Liver (tissue), 9 donors: ENCODE data around the gene FBXW11. TPM values are rescaled to one million over a fixed set of nuclear protein-coding genes. Genes with fewer than 3 reads are reported as not detected.
"Not testable (repeated sequence)": the region's sequence is repeated elsewhere in the genome, so short reads cannot be mapped to it uniquely, and the experiment has no call there.

ENCODE experiments used
- DNase-seq: peaks from one replicate; pipeline ENCODE4 v3.0.0-alpha.2; 2017; ENCODE audit warnings: low spot score
- H3K27ac ChIP-seq, 2 donors: one replicate each; pipeline ENCODE4 v1.7.0; 2013; ENCODE audit warnings: inconsistent platforms in 2 of 2, low read length in 2 of 2, control low read depth in 1 of 2, low read depth in 1 of 2, mild to moderate bottlenecking in 1 of 2
- H3K27me3 ChIP-seq, 4 donors: one replicate each; pipeline versions ENCODE4 v1.6.1 to v1.7.0; 2013; ENCODE audit warnings: low read length in 3 of 4, inconsistent platforms in 1 of 4, mild to moderate bottlenecking in 1 of 4, moderate library complexity in 1 of 4; ENCODE audit not compliant: control insufficient read depth in 4 of 4, insufficient read depth in 4 of 4
- H3K36me3 ChIP-seq, 4 donors: one replicate each; pipeline versions ENCODE4 v1.6.1 to v1.7.0; 2013; ENCODE audit warnings: low read length in 3 of 4, mild to moderate bottlenecking in 3 of 4, low read depth in 1 of 4, moderate library complexity in 1 of 4; ENCODE audit not compliant: control insufficient read depth in 4 of 4, insufficient read depth in 3 of 4
- H3K4me1 ChIP-seq, 4 donors: one replicate each; pipeline versions ENCODE4 v1.6.1 to v1.7.0; 2013; ENCODE audit warnings: low read length in 3 of 4, mild to moderate bottlenecking in 3 of 4, moderate library complexity in 1 of 4; ENCODE audit not compliant: control insufficient read depth in 4 of 4, insufficient read depth in 4 of 4
- H3K4me3 ChIP-seq, 3 donors: one replicate each; pipeline versions ENCODE4 v1.6.1 to v1.7.0; 2013; ENCODE audit warnings: low read length in 3 of 3, control low read depth in 1 of 3, low read depth in 1 of 3, mild to moderate bottlenecking in 1 of 3
- H3K9ac ChIP-seq, 2 donors: one replicate each; pipeline ENCODE4 v1.7.0; 2013; ENCODE audit warnings: low read length in 2 of 2, mild to moderate bottlenecking in 2 of 2, moderate library complexity in 2 of 2, control low read depth in 1 of 2, low read depth in 1 of 2
- H3K9me3 ChIP-seq, 4 donors: one replicate each; pipeline versions ENCODE4 v1.6.1 to v1.7.0; 2013; ENCODE audit warnings: low read length in 3 of 4; ENCODE audit not compliant: control insufficient read depth in 4 of 4
- ATF3 ChIP-seq: IDR thresholded peaks from 2 replicates; pipeline ENCODE4 v1.6.1; 2016; ENCODE audit warnings: antibody characterized with exemption
- EGR1 ChIP-seq, 2 donors: IDR thresholded peaks; 2 replicates each; pipeline ENCODE4 v1.6.1; 2016 to 2018; ENCODE audit warnings: antibody characterized with exemption in 2 of 2, low read depth in 2 of 2
- FOXA1 ChIP-seq: IDR thresholded peaks from 2 replicates; pipeline ENCODE4 v1.6.1; 2016; ENCODE audit warnings: antibody characterized with exemption
- HNF4A ChIP-seq, 2 donors: conservative IDR thresholded peaks; 2 replicates each; pipeline ENCODE4 v1.6.1; 2016; ENCODE audit warnings: antibody characterized with exemption in 2 of 2, mild to moderate bottlenecking in 2 of 2
- HNF4G ChIP-seq: IDR thresholded peaks from 2 replicates; pipeline ENCODE4 v1.6.1; 2016; ENCODE audit warnings: antibody characterized with exemption
- JUND ChIP-seq, 2 donors: IDR thresholded peaks; 2 replicates each; pipeline ENCODE4 v1.6.1; 2016; ENCODE audit warnings: antibody characterized with exemption in 2 of 2
- RAD21 ChIP-seq, 2 donors: IDR thresholded peaks; 2 replicates each; pipeline ENCODE4 v1.6.1; 2016; ENCODE audit warnings: antibody characterized with exemption in 2 of 2, mild to moderate bottlenecking in 2 of 2
- REST ChIP-seq: IDR thresholded peaks from 2 replicates; pipeline ENCODE4 v1.6.1; 2016; ENCODE audit warnings: antibody characterized with exemption, mild to moderate bottlenecking
- RXRA ChIP-seq, 2 donors: IDR thresholded peaks; 2 replicates each; pipeline ENCODE4 v1.6.1; 2017 to 2018; ENCODE audit warnings: antibody characterized with exemption in 2 of 2, mild to moderate bottlenecking in 1 of 2
- TAF1 ChIP-seq: conservative IDR thresholded peaks from 2 replicates; pipeline ENCODE4 v1.6.1; 2016; ENCODE audit warnings: antibody characterized with exemption, mild to moderate bottlenecking
- WGBS: extraction: QIAGEN DNeasy Blood & Tissue Kit; methylation state at CpG from one replicate; pipeline ENCODE4 v1.1.7; 2013; 5-methylcytosine and 5-hydroxymethylcytosine counted together
- polyA plus RNA-seq, 2 donors: library from polyadenylated mRNA; stranded (reverse) in 1 of 2; unstranded in 1 of 2; fragments of 200-250 nt in 1 of 2; fragments of >200 nt in 1 of 2; fragmentation: Nextera tagmentation in 1 of 2; extraction: Ambion mirVana in 1 of 2; gene quantifications; one replicate each; pipeline versions ENCODE4 v1.2.1 to v1.2.3, GENCODE V29; 2013 to 2015
- total RNA-seq, 2 donors: library from RNA; depleted of rRNA; stranded (reverse); fragments of >200 nt; gene quantifications; one replicate each; pipeline ENCODE4 v1.2.3, GENCODE V29; 2014
- donor health status: healthy.
- donor health status: healthy.
- donor health status: healthy.
- donor health status: healthy.
- donor health status: healthy.

The FBXW11 gene
- total and polyA plus RNA-seq, 4 donors, result 11.2 to 37.5 (median 22.0) TPM

- no peak for TF ChIP-seq REST
- no peak for TF ChIP-seq TAF1
- TF ChIP-seq RXRA (IDR thresholded peaks at IDR 0.05), result no peak
These were observed 61.4 kb downstream of the FBXW11 start (continued) for GRCh38 chr5:171945066-171945465.

- not testable (repeated sequence) for H3K9ac ChIP-seq, H3K27me3 ChIP-seq, DNase-seq, H3K27ac ChIP-seq, H3K36me3 ChIP-seq, H3K4me3 ChIP-seq, H3K9me3 ChIP-seq
- peaks cover 3 to 24% (median 6%) of the 10 kb centered on the region in 4 donors for H3K4me1 ChIP-seq
- 58% methylated on average over 4 of the region's 6 CpGs for WGBS
These were observed 64.3 kb downstream of the FBXW11 start for GRCh38 chr5:171942112-171942516.

- not testable (repeated sequence) for H3K27ac ChIP-seq, H3K9ac ChIP-seq, DNase-seq, H3K27me3 ChIP-seq, H3K4me3 ChIP-seq, H3K9me3 ChIP-seq, H3K36me3 ChIP-seq
- H3K4me1 ChIP-seq, result peaks cover 3 to 24% (median 6%) of the 10 kb centered on the region in 4 donors
- WGBS, result 63% methylated on average over 1 of the region's 1 CpG
These were observed 64.8 kb downstream of the FBXW11 start for GRCh38 chr5:171941675-171942074.

GRCh38 chr5:171941275-171941674 is 65.2 kb downstream of the FBXW11 start:
- not testable (repeated sequence) for H3K27me3 ChIP-seq, H3K9me3 ChIP-seq, DNase-seq, H3K27ac ChIP-seq, H3K36me3 ChIP-seq, H3K4me3 ChIP-seq, H3K9ac ChIP-seq
- H3K4me1 ChIP-seq, result peaks cover 3 to 24% (median 6%) of the 10 kb centered on the region in 4 donors
- 57% methylated on average over 3 of the region's 5 CpGs for WGBS

- WGBS, result 95% methylated on average over 3 of the region's 3 CpGs
These were observed 66.5 kb downstream of the FBXW11 start for GRCh38 chr5:171939951-171940350.

More at GRCh38 chr5:171939951-171940350, 66.5 kb downstream of the FBXW11 start:
- Histone ChIP-seq H3K4me3 (no peak overlapping the region), H3K27ac (no peak overlapping the region), H3K4me1 (peaks cover 1 to 14% (median 3%) of the 10 kb centered on the region in 4 donors), H3K9me3 (no peaks in the 10 kb centered on the region), H3K9ac (no peak overlapping the region), H3K27me3 (no peaks in the 10 kb centered on the region), H3K36me3 (no peaks in the 10 kb centered on the region)
- TF ChIP-seq HNF4G (no peak), JUND (IDR thresholded peaks at IDR 0.05) (no peak), HNF4A (conservative IDR thresholded peaks at IDR 0.05) (no peak), FOXA1 (no peak), EGR1 (IDR thresholded peaks at IDR 0.05; ENCODE audit: low read depth in 2 of 2) (no peak), REST (no peak), ATF3 (no peak), RAD21 (IDR thresholded peaks at IDR 0.05) (no peak)
- no peak for DNase-seq
